Mesenchymal stem cell (in vitro differentiated cells and primary cell): Measurements from ENCODE around the gene FAAP100.
A peak's percentile ranks its signal among the peaks of the same experiment; 100 is the strongest.

Experiments
- DNase-seq: peaks from one replicate; pipeline ENCODE4 v3.0.0-alpha.2; 2013
- H2AFZ ChIP-seq: one replicate; pipeline ENCODE4 v1.6.1; 2013; ENCODE audit warnings: low read depth, mild to moderate bottlenecking, control low read depth, inconsistent platforms, low read length, moderate library complexity
- H2AK5ac ChIP-seq: 2 replicates; pipeline ENCODE4 v1.6.1; 2013; ENCODE audit warnings: low read length, moderate library complexity, mild to moderate bottlenecking, inconsistent platforms; ENCODE audit not compliant: severe bottlenecking
- H2BK120ac ChIP-seq: one replicate; pipeline ENCODE4 v1.6.1; 2013; ENCODE audit warnings: low read depth, mild to moderate bottlenecking, inconsistent platforms, low read length, moderate library complexity
- H2BK12ac ChIP-seq, 2 experiments: one replicate each; pipeline ENCODE4 v1.6.1; 2013; ENCODE audit warnings: inconsistent platforms in 2 of 2, low read length in 2 of 2, mild to moderate bottlenecking in 2 of 2, moderate library complexity in 2 of 2, control low read depth in 1 of 2
- H2BK15ac ChIP-seq: one replicate; pipeline ENCODE4 v1.6.1; 2013; ENCODE audit warnings: mild to moderate bottlenecking, low read depth, inconsistent platforms; ENCODE audit not compliant: poor library complexity, severe bottlenecking
- H2BK5ac ChIP-seq: 2 replicates; pipeline ENCODE4 v1.6.1; 2013; ENCODE audit warnings: low read depth, mild to moderate bottlenecking, low read length, control low read depth, inconsistent platforms; ENCODE audit not compliant: poor library complexity, severe bottlenecking
- H3K14ac ChIP-seq, 2 experiments: one replicate each; pipeline ENCODE4 v1.6.1; 2013; ENCODE audit warnings: inconsistent platforms in 2 of 2, low read length in 2 of 2, control low read depth in 1 of 2, mild to moderate bottlenecking in 1 of 2, moderate library complexity in 1 of 2
- H3K18ac ChIP-seq, 2 experiments: one replicate each; pipeline ENCODE4 v1.6.1; 2013; ENCODE audit warnings: inconsistent platforms in 2 of 2, low read length in 2 of 2, control low read depth in 1 of 2, low read depth in 1 of 2, mild to moderate bottlenecking in 1 of 2
- H3K23ac ChIP-seq, 2 experiments: one replicate each; pipeline ENCODE4 v1.6.1; 2013; ENCODE audit warnings: inconsistent platforms in 2 of 2, low read length in 2 of 2, mild to moderate bottlenecking in 2 of 2, moderate library complexity in 2 of 2, control low read depth in 1 of 2
- H3K27ac ChIP-seq: 2 replicates; pipeline ENCODE4 v1.5.1; 2013; ENCODE audit warnings: mild to moderate bottlenecking, moderate library complexity, low read length, control low read depth, inconsistent platforms; ENCODE audit not compliant: poor library complexity, severe bottlenecking
- H3K27me3 ChIP-seq, 2 experiments: 2 replicates each; pipeline versions ENCODE4 v1.6.1 to v1.7.0; 2013; ENCODE audit warnings: low read length in 2 of 2, mild to moderate bottlenecking in 2 of 2, moderate library complexity in 2 of 2, control low read depth in 1 of 2, inconsistent platforms in 1 of 2; ENCODE audit not compliant: control insufficient read depth in 1 of 2, insufficient read depth in 1 of 2
- H3K36me3 ChIP-seq, 2 experiments: 2 replicates each; pipeline versions ENCODE4 v1.6.1 to v1.7.0; 2013; ENCODE audit warnings: low read length in 2 of 2, control low read depth in 1 of 2, inconsistent platforms in 1 of 2, low read depth in 1 of 2, mild to moderate bottlenecking in 1 of 2; ENCODE audit not compliant: insufficient read depth in 2 of 2, control insufficient read depth in 1 of 2
- H3K4ac ChIP-seq, 2 experiments: one replicate each; pipeline ENCODE4 v1.6.1; 2013; ENCODE audit warnings: inconsistent platforms in 2 of 2, low read length in 2 of 2, mild to moderate bottlenecking in 2 of 2, moderate library complexity in 2 of 2, control low read depth in 1 of 2, low read depth in 1 of 2
- H3K4me1 ChIP-seq: 2 replicates; pipeline ENCODE4 v1.6.1; 2013; ENCODE audit warnings: low read depth, low read length, control low read depth; ENCODE audit not compliant: control insufficient read depth, insufficient read depth
- H3K4me2 ChIP-seq: 2 replicates; pipeline ENCODE4 v1.6.1; 2013; ENCODE audit warnings: low read length, mild to moderate bottlenecking, inconsistent platforms; ENCODE audit not compliant: poor library complexity, severe bottlenecking
- H3K4me3 ChIP-seq, 2 experiments: 2 replicates each; pipeline versions ENCODE4 v1.5.1 to v1.7.0; 2013; ENCODE audit warnings: low read length in 2 of 2, mild to moderate bottlenecking in 2 of 2, control low read depth in 1 of 2, low read depth in 1 of 2; ENCODE audit not compliant: insufficient read depth in 1 of 2
- H3K79me1 ChIP-seq: replicated peaks from 2 replicates; pipeline ENCODE4 v1.6.1; 2013; ENCODE audit warnings: mild to moderate bottlenecking, control low read depth, low read length, inconsistent platforms; ENCODE audit not compliant: poor library complexity, severe bottlenecking
- H3K9ac ChIP-seq: 2 replicates; pipeline ENCODE4 v1.7.0; 2013; ENCODE audit warnings: mild to moderate bottlenecking, low read length, moderate library complexity
- H3K9me3 ChIP-seq: 2 replicates; pipeline ENCODE4 v1.7.0; 2013; ENCODE audit warnings: mild to moderate bottlenecking, low read length; ENCODE audit not compliant: control insufficient read depth
- H4K8ac ChIP-seq: one replicate; pipeline ENCODE4 v1.6.1; 2013; ENCODE audit warnings: inconsistent platforms, mild to moderate bottlenecking, low read length, moderate library complexity
- H4K91ac ChIP-seq: one replicate; pipeline ENCODE4 v1.6.1; 2013; ENCODE audit warnings: mild to moderate bottlenecking, low read length, inconsistent platforms
- WGBS: methylation state at CpG from one replicate; pipeline ENCODE4 v1.1.7; 2013; ENCODE audit warnings: mixed read lengths; 5-methylcytosine and 5-hydroxymethylcytosine counted together

Gene FAAP100

DNA sequence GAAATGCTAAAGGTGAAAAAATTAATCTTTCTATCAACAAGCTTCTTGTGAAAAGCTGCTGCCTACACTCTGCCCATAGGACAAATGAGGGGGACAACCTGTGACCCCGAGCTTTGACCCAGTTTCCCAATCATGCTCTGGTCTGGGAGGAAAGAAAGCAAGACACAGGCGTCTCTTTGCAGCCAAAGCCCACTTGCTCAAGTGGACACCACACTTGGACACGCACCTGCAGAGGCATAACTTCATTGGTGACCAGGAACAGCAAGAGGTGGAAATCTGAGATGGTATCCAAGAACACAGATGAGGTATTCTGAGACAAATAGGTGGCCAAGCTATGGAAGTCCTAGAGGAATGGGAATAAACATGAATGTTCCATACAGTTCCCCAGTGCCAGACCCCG is 15.0 kb upstream of the FAAP100 start:
- H3K23ac ChIP-seq = no peak overlapping the region
- no peak overlapping the region for H4K8ac ChIP-seq
- no peak overlapping the region for H2AFZ ChIP-seq
- peak overlapping the region; percentile 59 to 89 for H3K18ac ChIP-seq
- peak overlapping the region; percentile 50 for H3K9ac ChIP-seq
- H3K79me1 ChIP-seq = peaks cover 31% of the 10 kb centered on the region
- no peaks in the 10 kb centered on the region for H3K9me3 ChIP-seq
- peak overlapping the region; percentile 83 for H2BK5ac ChIP-seq
- H3K4me3 ChIP-seq = peak overlapping the region in 1 of 2 experiments; percentile 35
- H3K27me3 ChIP-seq = no peaks in the 10 kb centered on the region
- H4K91ac ChIP-seq = peak overlapping the region; percentile 83
- peaks cover 39% of the 10 kb centered on the region for H3K4me1 ChIP-seq
- H3K14ac ChIP-seq = peak overlapping the region in 1 of 2 experiments; percentile 79
- peak overlapping the region; percentile 15 for H3K4me2 ChIP-seq
- peak overlapping the region; percentile 99 for H2AK5ac ChIP-seq
- H2BK12ac ChIP-seq = peak overlapping the region; percentile 75 to 76
- 56% methylated on average over 4 of the region's 4 CpGs for WGBS
- H2BK120ac ChIP-seq = peak overlapping the region; percentile 82
- H3K27ac ChIP-seq = peak overlapping the region; percentile 97
- H2BK15ac ChIP-seq = peak overlapping the region; percentile 56
- H3K36me3 ChIP-seq = peaks cover 59 to 81% of the 10 kb centered on the region in 2 experiments
- H3K4ac ChIP-seq = peak overlapping the region in 1 of 2 experiments; percentile 37
- no peak for DNase-seq

DNA sequence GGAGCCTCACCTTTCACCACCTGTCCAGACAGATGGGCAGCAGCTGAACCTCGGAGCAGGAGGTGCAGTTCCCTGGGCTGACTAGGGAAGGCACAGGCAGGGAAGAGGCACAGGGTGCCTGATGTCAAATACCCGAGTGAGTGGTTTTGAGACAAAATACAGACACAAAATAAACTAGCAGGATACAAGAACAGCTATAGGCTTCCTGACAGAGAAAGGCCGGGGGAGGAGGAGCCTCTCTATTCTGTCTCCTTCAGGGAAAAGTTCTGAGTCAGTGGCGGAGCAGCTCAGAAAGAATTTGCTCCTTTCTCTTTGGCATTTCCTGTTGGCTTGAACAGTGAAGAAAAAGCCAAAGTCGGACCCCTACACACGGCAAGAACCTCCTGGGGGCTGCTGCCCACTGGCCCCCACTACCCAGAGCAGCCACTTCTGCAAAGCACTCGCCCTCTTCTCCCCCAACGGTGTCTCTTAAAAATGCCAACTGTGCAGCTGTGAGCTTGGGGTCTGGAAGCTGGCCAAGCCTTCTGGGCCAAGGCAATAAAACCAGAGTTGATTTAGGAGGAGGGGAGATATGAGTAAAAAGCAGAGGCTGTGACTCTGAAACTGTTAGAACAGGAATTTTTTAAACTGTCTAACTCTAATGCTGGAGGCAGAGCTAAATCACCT is 14.4 kb upstream of the FAAP100 start:
- peak overlapping the region; percentile 37 to 49 for H3K4ac ChIP-seq
- peak overlapping the region; percentile 41 to 58 for H3K18ac ChIP-seq
- WGBS = 0% methylated on average over 6 of the region's 8 CpGs
- H3K36me3 ChIP-seq = peaks cover 60 to 79% of the 10 kb centered on the region in 2 experiments
- H4K8ac ChIP-seq = peak overlapping the region; percentile 16
- peak overlapping the region; percentile 12 for H2AK5ac ChIP-seq
- peak overlapping the region in 1 of 2 experiments; percentile 75 for H2BK12ac ChIP-seq
- no peaks in the 10 kb centered on the region for H3K9me3 ChIP-seq
- peak overlapping the region; percentile 97 for H3K27ac ChIP-seq
- no peak overlapping the region for H2AFZ ChIP-seq
- H3K4me2 ChIP-seq = peak overlapping the region; percentile 37
- H3K23ac ChIP-seq = no peak overlapping the region
- H3K4me3 ChIP-seq = peak overlapping the region in 1 of 2 experiments; percentile 35
- H3K14ac ChIP-seq = no peak overlapping the region
- H3K27me3 ChIP-seq = no peaks in the 10 kb centered on the region
- peak; percentile 97 for DNase-seq
- no peak overlapping the region for H2BK120ac ChIP-seq
- peak overlapping the region; percentile 79 for H2BK5ac ChIP-seq
- no peak overlapping the region for H4K91ac ChIP-seq
- H3K9ac ChIP-seq = peak overlapping the region; percentile 50
- peaks cover 39% of the 10 kb centered on the region for H3K4me1 ChIP-seq
- H2BK15ac ChIP-seq = no peak overlapping the region
- H3K79me1 ChIP-seq = peaks cover 28% of the 10 kb centered on the region

DNA sequence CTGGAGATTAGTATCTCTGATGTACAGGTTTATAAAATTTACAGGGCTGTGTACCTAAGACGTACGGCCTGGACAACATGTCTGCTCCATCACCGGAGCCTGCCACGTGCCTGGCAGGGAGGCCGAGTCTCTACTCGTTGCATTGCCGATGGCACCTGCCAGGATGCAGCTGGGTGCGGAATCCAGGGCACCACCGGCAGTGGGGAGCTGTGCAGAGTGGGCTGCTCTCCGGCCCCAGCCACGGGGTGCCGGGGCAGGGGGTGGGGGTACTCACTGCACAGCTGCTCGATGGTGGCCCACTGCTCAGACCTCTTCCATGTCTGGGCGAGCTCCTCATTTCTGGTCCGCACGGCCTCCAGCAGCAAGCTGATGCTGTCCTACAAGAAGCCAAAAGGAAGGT is 13.1 kb upstream of the FAAP100 start:
- Histone ChIP-seq H3K4me3 (no peak overlapping the region), H3K14ac (no peak overlapping the region), H3K23ac (no peak overlapping the region), H4K91ac (peak overlapping the region; percentile 85), H2BK15ac (no peak overlapping the region), H3K79me1 (peaks cover 17% of the 10 kb centered on the region), H2AFZ (no peak overlapping the region), H2AK5ac (peak overlapping the region; percentile 94), H2BK12ac (peak overlapping the region; percentile 23 to 94), H2BK5ac (no peak overlapping the region), H3K18ac (peak overlapping the region in 1 of 2 experiments; percentile 66), H4K8ac (no peak overlapping the region), H2BK120ac (peak overlapping the region; percentile 64), H3K9ac (peak overlapping the region; percentile 57), H3K27ac (peak overlapping the region; percentile 97), H3K4me2 (no peak overlapping the region), H3K9me3 (no peaks in the 10 kb centered on the region), H3K27me3 (no peaks in the 10 kb centered on the region), H3K4ac (peak overlapping the region in 1 of 2 experiments; percentile 35), H3K4me1 (peaks cover 37% of the 10 kb centered on the region), H3K36me3 (peaks cover 55 to 77% of the 10 kb centered on the region in 2 experiments)
- WGBS = 98% methylated on average over 16 of the region's 16 CpGs
- no peak for DNase-seq

DNA sequence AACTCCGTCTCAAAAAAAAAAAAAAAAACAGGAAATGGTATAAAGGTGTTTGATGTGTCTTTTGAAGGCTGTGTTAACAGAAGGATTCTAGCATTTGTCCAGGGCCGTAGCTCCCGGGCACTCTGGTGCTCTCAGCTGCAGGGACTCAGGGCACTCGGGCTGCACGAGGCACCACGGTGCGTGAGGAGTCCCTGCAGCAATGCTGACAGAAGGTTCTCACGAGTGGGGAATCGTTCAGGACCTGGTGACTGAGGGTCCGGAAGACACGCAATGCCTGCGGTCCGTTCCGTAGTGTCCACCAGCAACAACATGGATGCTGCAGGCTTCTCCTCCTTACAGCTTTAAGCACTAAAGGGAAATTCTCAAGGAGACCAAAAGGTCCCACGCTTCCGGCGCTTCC is 12.6 kb upstream of the FAAP100 start:
- H2AFZ ChIP-seq = no peak overlapping the region
- H2AK5ac ChIP-seq = peak overlapping the region; percentile 94

More for the DNA sequence above, 12.6 kb upstream of the FAAP100 start:
- peak overlapping the region; percentile 57 for H3K9ac ChIP-seq
- H3K9me3 ChIP-seq = no peaks in the 10 kb centered on the region
- H2BK120ac ChIP-seq = no peak overlapping the region
- 98% methylated on average over 17 of the region's 17 CpGs for WGBS
- no peak overlapping the region for H4K8ac ChIP-seq
- no peak overlapping the region for H3K4ac ChIP-seq
- no peak overlapping the region for H3K4me2 ChIP-seq
- peaks cover 12% of the 10 kb centered on the region for H3K79me1 ChIP-seq
- H3K18ac ChIP-seq = peak overlapping the region in 1 of 2 experiments; percentile 13
- no peak overlapping the region for H3K23ac ChIP-seq
- peak overlapping the region in 1 of 2 experiments; percentile 81 for H2BK12ac ChIP-seq
- peaks cover 36% of the 10 kb centered on the region for H3K4me1 ChIP-seq
- H3K27ac ChIP-seq = peak overlapping the region; percentile 97
- H3K14ac ChIP-seq = no peak overlapping the region
- no peak overlapping the region for H2BK5ac ChIP-seq
- H2BK15ac ChIP-seq = peak overlapping the region; percentile 33
- H3K27me3 ChIP-seq = no peaks in the 10 kb centered on the region
- H4K91ac ChIP-seq = no peak overlapping the region
- no peak for DNase-seq
- H3K36me3 ChIP-seq = peaks cover 53 to 77% of the 10 kb centered on the region in 2 experiments
- H3K4me3 ChIP-seq = no peak overlapping the region
